ENCODE data around the gene TRAPPC4. TPM values are rescaled to one million over a fixed set of nuclear protein-coding genes. Genes with fewer than 3 reads are reported as not detected.
A peak's percentile ranks its signal among the peaks of the same experiment; 100 is the strongest.

The TRAPPC4 gene
- total and polyA plus RNA-seq, 4 donors = 43.0 to 71.4 (median 54.5) TPM

DNA sequence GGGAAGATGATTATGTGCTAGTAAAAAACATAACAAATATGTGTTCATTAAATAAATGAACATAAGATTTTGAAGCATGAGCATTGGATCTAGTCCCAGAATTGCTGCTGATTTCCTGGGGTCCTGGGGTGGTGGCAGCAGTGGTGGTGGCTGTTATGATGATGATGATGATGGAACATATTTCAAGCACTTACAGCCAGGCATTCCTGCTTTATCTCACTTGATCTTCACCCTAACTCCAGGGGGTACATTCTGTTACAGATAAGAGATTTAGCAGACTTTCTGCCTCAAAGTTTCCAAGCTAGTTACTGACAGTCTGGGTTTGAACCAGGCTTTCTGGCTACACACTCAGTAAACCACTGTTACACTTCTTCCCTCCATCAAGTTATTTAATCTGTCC is 5.2 kb downstream of the TRAPPC4 start:
- H3K9ac ChIP-seq (ENCODE audit: insufficient read depth in 1 of 2, low read length in 2 of 2) = no peak overlapping the region
- DNase-seq (no peak), ATAC-seq (ENCODE audit: insufficient read depth, low FRiP score) (no peak)
- H3K27ac ChIP-seq (ENCODE audit: low read depth in 1 of 2, low read length in 1 of 2) = no peak overlapping the region
- H3K4me3 ChIP-seq = no peak overlapping the region
- peaks cover 0 to 22% (median 9%) of the 10 kb centered on the region in 5 donors for H3K4me1 ChIP-seq (ENCODE audit: control insufficient read depth in 5 of 5, insufficient read depth in 5 of 5, low read length in 5 of 5)
- H3K36me3 ChIP-seq (ENCODE audit: control insufficient read depth in 4 of 4, insufficient read depth in 4 of 4, low read length in 4 of 4) = peaks cover 10 to 23% (median 17%) of the 10 kb centered on the region in 4 donors
- TF ChIP-seq, protein P1, sequence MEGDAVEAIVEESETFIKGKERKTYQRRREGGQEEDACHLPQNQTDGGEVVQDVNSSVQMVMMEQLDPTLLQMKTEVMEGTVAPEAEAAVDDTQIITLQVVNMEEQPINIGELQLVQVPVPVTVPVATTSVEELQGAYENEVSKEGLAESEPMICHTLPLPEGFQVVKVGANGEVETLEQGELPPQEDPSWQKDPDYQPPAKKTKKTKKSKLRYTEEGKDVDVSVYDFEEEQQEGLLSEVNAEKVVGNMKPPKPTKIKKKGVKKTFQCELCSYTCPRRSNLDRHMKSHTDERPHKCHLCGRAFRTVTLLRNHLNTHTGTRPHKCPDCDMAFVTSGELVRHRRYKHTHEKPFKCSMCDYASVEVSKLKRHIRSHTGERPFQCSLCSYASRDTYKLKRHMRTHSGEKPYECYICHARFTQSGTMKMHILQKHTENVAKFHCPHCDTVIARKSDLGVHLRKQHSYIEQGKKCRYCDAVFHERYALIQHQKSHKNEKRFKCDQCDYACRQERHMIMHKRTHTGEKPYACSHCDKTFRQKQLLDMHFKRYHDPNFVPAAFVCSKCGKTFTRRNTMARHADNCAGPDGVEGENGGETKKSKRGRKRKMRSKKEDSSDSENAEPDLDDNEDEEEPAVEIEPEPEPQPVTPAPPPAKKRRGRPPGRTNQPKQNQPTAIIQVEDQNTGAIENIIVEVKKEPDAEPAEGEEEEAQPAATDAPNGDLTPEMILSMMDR (IDR thresholded peaks at IDR 0.05; ENCODE audit: control extremely low read depth, extremely low read depth) = no peak
- H3K9me3 ChIP-seq (ENCODE audit: control insufficient read depth in 4 of 4, insufficient read depth in 3 of 4, low read length in 3 of 4) = no peaks in the 10 kb centered on the region
- H3K27me3 ChIP-seq (ENCODE audit: control insufficient read depth in 3 of 3, insufficient read depth in 3 of 3, low read length in 2 of 3) = no peaks in the 10 kb centered on the region

DNA sequence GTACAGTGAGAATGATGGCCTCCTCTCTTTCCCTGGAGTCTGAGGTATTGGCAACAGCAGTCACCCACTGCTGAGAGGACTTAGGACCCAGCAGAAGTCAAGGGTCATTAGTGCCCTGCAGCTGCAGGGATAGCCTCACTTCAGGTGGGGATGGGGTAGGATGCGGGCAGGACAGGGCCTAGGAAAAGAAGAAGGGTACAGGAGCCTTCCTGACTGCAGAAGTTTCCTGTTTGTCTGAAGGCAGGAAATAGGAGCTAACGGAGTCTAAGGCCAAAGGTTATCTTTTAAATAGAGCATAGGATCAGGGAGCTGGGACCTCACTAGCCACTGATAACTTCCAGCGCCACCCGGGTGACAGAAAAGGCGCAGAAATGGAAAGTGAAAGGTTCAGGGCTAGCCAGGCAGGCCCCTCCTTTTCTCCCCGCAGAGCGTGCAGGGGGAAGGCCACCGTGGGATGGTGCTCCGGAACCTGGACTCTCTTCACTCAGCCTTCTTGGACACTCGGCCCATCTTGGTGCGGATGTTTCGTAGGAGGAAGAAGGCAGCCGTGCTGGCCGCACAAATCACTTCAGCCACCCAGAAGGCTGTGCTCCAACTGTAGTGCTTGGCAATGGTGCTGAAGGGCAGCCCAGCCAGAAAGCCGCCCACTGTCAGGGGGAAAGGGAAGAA is 6.0 kb downstream of the TRAPPC4 start:
- Histone ChIP-seq H3K36me3 (ENCODE audit: control insufficient read depth in 4 of 4, insufficient read depth in 4 of 4, low read length in 4 of 4) (peaks cover 10 to 25% (median 17%) of the 10 kb centered on the region in 4 donors), H3K4me3 (no peak overlapping the region), H3K9ac (ENCODE audit: insufficient read depth in 1 of 2, low read length in 2 of 2) (no peak overlapping the region), H3K27me3 (ENCODE audit: control insufficient read depth in 3 of 3, insufficient read depth in 3 of 3, low read length in 2 of 3) (no peaks in the 10 kb centered on the region), H3K27ac (ENCODE audit: low read depth in 1 of 2, low read length in 1 of 2) (peak overlapping the region in 1 of 2 donors; percentile 52), H3K9me3 (ENCODE audit: control insufficient read depth in 4 of 4, insufficient read depth in 3 of 4, low read length in 3 of 4) (no peaks in the 10 kb centered on the region), H3K4me1 (ENCODE audit: control insufficient read depth in 5 of 5, insufficient read depth in 5 of 5, low read length in 5 of 5) (peaks cover 0 to 28% (median 14%) of the 10 kb centered on the region in 5 donors)
- TF ChIP-seq, protein P1 (IDR thresholded peaks at IDR 0.05; ENCODE audit: control extremely low read depth, extremely low read depth) = no peak
- DNase-seq (no peak), ATAC-seq (ENCODE audit: insufficient read depth, low FRiP score) (no peak)
- 69 to 74% methylated on average over 15 of the region's 15 CpGs for WGBS, 2 donors

DNA sequence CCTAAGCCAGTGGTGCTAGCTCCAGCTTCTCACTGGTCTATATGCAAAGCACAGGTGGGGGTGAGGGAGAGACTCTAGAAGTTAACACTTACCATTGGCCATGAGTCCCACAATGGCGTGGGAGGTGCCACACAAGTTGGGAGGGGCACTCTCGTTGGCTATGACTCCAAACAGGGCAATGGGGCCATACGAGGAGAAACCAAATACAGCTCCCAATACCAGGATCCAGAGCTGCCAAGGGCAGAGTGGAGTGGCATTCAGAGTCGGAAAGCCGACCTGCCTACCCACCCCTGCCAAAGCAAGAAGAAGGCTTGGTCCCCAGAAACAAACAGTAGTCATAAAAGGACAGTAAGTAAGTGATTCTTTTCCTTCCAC is 6.5 kb downstream of the TRAPPC4 start:
- Histone ChIP-seq H3K36me3 (ENCODE audit: control insufficient read depth in 4 of 4, insufficient read depth in 4 of 4, low read length in 4 of 4) (peaks cover 10 to 25% (median 15%) of the 10 kb centered on the region in 4 donors), H3K27ac (ENCODE audit: low read depth in 1 of 2, low read length in 1 of 2) (peak overlapping the region in 1 of 2 donors; percentile 52), H3K9ac (ENCODE audit: insufficient read depth in 1 of 2, low read length in 2 of 2) (no peak overlapping the region), H3K9me3 (ENCODE audit: control insufficient read depth in 4 of 4, insufficient read depth in 3 of 4, low read length in 3 of 4) (no peaks in the 10 kb centered on the region), H3K4me3 (no peak overlapping the region), H3K4me1 (ENCODE audit: control insufficient read depth in 5 of 5, insufficient read depth in 5 of 5, low read length in 5 of 5) (peaks cover 0 to 28% (median 13%) of the 10 kb centered on the region in 5 donors), H3K27me3 (ENCODE audit: control insufficient read depth in 3 of 3, insufficient read depth in 3 of 3, low read length in 2 of 3) (no peaks in the 10 kb centered on the region)
- TF ChIP-seq, protein P1 (IDR thresholded peaks at IDR 0.05; ENCODE audit: control extremely low read depth, extremely low read depth) = no peak
- WGBS, 2 donors = 77 to 79% methylated on average over 5 of the region's 5 CpGs
- DNase-seq (no peak), ATAC-seq (ENCODE audit: insufficient read depth, low FRiP score) (no peak)
